SH-SY5Y (cell line): Measurements from ENCODE around the gene LRRC51.

Experiments used
- GATA2 ChIP-seq: IDR thresholded peaks from 2 replicates; pipeline ENCODE4 v1.6.1; 2011; ENCODE audit warnings: mild to moderate bottlenecking, low read depth, low read length
- GATA3 ChIP-seq: IDR thresholded peaks from 2 replicates; pipeline ENCODE4 v1.6.1; 2011; ENCODE audit warnings: low read depth, mild to moderate bottlenecking, low read length, moderate library complexity

Gene LRRC51

GRCh38 chr11:72135891-72136683, 55.4 kb downstream of the LRRC51 start:
- TF ChIP-seq GATA2 (no peak), GATA3 (no peak)

- TF ChIP-seq GATA3, result no peak
- no peak for TF ChIP-seq GATA2
Measured at GRCh38 chr11:72136684-72137262, 56.1 kb downstream of the LRRC51 start.

- TF ChIP-seq GATA3 (no peak), GATA2 (no peak)
Measured at GRCh38 chr11:72138821-72139390, 58.3 kb downstream of the LRRC51 start.

- TF ChIP-seq GATA3 (no peak), GATA2 (no peak)
Measured at GRCh38 chr11:72139500-72139899, 58.9 kb downstream of the LRRC51 start.

GRCh38 chr11:72140661-72141060, 60.0 kb downstream of the LRRC51 start:
- no peak for TF ChIP-seq GATA2
- TF ChIP-seq GATA3, result no peak

GRCh38 chr11:72141066-72141465, 60.4 kb downstream of the LRRC51 start:
- TF ChIP-seq GATA2, result no peak
- no peak for TF ChIP-seq GATA3

GRCh38 chr11:72144807-72145565, 64.3 kb downstream of the LRRC51 start:
- TF ChIP-seq GATA3, result no peak
- TF ChIP-seq GATA2, result no peak
